NCI-H2171 (cell line): ENCODE results near the gene TEC.
"Not testable (repeated sequence)": the region's sequence is repeated elsewhere in the genome, so short reads cannot be mapped to it uniquely, and the experiment has no call there.

Experiments
- DNase-seq: peaks from one replicate; lab custom pipeline; 2025; lab: John Stamatoyannopoulos, UW

The TEC gene

GRCh38 chr4:48268956-48269860, at the start of gene TEC:
Gene TEC, minus strand, starts transcription at chr4:48269838. Its CDS starts 41,224 bp downstream, at chr4:48228614.
- no peak for DNase-seq

GRCh38 chr4:48315728-48316630, 46.3 kb upstream of the TEC start:
- DNase-seq = no peak

GRCh38 chr4:48314746-48315145, 45.1 kb upstream of the TEC start:
- DNase-seq = not testable (repeated sequence)

- DNase-seq = no peak
These were observed 42.3 kb upstream of the TEC start for GRCh38 chr4:48311896-48312295.

GRCh38 chr4:48308901-48309300, 39.3 kb upstream of the TEC start:
- DNase-seq = no peak

- no peak for DNase-seq
These were observed 37.9 kb upstream of the TEC start for GRCh38 chr4:48307528-48307927.

GRCh38 chr4:48305508-48305907, 35.9 kb upstream of the TEC start:
- DNase-seq = no peak

- no peak for DNase-seq
These were observed 30.4 kb upstream of the TEC start for GRCh38 chr4:48300004-48300403.

- DNase-seq = no peak
These were observed 29.9 kb upstream of the TEC start for GRCh38 chr4:48299560-48299959.

- DNase-seq = no peak
These were observed 27.7 kb upstream of the TEC start for GRCh38 chr4:48297256-48297846.

GRCh38 chr4:48296365-48296764, 26.7 kb upstream of the TEC start:
- DNase-seq = no peak

GRCh38 chr4:48295116-48295515, 25.5 kb upstream of the TEC start:
- DNase-seq = no peak

GRCh38 chr4:48292218-48292790, 22.7 kb upstream of the TEC start:
- not testable (repeated sequence) for DNase-seq

GRCh38 chr4:48290146-48290772, 20.6 kb upstream of the TEC start:
- DNase-seq = no peak

- DNase-seq = not testable (repeated sequence)
These were observed 16.4 kb upstream of the TEC start for GRCh38 chr4:48286060-48286459.

- DNase-seq = not testable (repeated sequence)
These were observed 16.0 kb upstream of the TEC start for GRCh38 chr4:48285640-48286039.

- DNase-seq = no peak
These were observed 6.0 kb upstream of the TEC start for GRCh38 chr4:48275686-48276085.

- no peak for DNase-seq
These were observed 5.6 kb upstream of the TEC start for GRCh38 chr4:48275247-48275646.

GRCh38 chr4:48271626-48272025, 2.0 kb upstream of the TEC start:
- no peak for DNase-seq

GRCh38 chr4:48270951-48271473, 1.4 kb upstream of the TEC start:
- no peak for DNase-seq

- no peak for DNase-seq
These were observed 872 bp upstream of the TEC start for GRCh38 chr4:48270523-48270897.
